ENCODE results near the gene SERPINI2.

SERPINI2 gene

DNA sequence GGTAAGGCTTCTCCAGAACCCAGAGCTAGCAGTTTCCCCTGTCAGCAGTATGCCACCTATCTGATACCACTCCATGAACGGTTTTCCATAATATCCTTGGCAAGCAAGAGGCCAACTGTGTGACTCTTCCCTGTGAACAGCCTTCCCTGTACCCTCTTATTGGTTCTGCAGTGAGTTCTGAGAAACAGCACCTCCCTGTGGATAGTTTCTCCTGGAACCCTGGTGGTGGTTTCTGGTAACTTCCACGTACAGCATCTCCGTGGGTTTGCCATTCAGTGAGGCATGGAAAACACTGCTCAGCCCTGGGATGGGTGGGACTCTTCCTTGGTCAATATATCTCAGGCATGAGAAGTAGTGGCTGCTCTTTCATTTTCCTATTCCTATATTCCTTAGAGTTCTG, 19.4 kb upstream of the SERPINI2 start:
- no peak overlapping the region for H3K4me2 ChIP-seq (ENCODE audit: low read length)
- TF ChIP-seq, protein P1, sequence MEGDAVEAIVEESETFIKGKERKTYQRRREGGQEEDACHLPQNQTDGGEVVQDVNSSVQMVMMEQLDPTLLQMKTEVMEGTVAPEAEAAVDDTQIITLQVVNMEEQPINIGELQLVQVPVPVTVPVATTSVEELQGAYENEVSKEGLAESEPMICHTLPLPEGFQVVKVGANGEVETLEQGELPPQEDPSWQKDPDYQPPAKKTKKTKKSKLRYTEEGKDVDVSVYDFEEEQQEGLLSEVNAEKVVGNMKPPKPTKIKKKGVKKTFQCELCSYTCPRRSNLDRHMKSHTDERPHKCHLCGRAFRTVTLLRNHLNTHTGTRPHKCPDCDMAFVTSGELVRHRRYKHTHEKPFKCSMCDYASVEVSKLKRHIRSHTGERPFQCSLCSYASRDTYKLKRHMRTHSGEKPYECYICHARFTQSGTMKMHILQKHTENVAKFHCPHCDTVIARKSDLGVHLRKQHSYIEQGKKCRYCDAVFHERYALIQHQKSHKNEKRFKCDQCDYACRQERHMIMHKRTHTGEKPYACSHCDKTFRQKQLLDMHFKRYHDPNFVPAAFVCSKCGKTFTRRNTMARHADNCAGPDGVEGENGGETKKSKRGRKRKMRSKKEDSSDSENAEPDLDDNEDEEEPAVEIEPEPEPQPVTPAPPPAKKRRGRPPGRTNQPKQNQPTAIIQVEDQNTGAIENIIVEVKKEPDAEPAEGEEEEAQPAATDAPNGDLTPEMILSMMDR (IDR thresholded peaks at IDR 0.05; ENCODE audit: low read depth, low read length, poor library complexity, severe bottlenecking), result peak; percentile 65
- TF ChIP-seq EZH2phosphoT487 (IDR thresholded peaks at IDR 0.05; ENCODE audit: borderline replicate concordance, low read length), result no peak

DNA sequence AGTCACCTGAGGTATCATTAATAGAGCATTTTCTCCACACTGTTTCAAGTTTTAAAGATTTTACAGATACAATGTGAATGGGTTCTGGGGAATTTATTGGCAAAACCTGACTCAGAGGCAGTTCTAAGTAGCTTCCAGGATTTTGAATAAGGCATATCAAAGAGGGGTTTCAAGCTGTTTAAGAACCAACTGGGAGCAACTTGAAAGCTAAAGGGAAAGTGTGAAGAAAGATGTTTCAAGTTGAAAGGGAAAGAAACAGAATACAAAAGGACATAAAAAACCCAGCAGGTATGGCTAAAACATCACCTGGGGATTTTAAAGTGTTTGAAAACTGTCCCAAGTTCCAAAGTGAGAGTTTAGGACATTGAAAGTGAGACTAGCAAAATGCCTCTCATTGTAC, 17.8 kb upstream of the SERPINI2 start:
- no peaks in the 10 kb centered on the region for H3K27me3 ChIP-seq (ENCODE audit: control insufficient read depth, low read length)
- H3K79me2 ChIP-seq (ENCODE audit: control insufficient read depth, low read length), result no peaks in the 10 kb centered on the region
- H3K9me3 ChIP-seq (ENCODE audit: control insufficient read depth, insufficient read depth, low read length), result no peaks in the 10 kb centered on the region
- H3K9me2 ChIP-seq (replicated peaks; ENCODE audit: control insufficient read depth, low read length), result no peaks in the 10 kb centered on the region
- H3F3A ChIP-seq (ENCODE audit: control insufficient read depth, insufficient read depth), result no peaks in the 10 kb centered on the region
- H3K36me3 ChIP-seq (ENCODE audit: control insufficient read depth, low read length), result no peaks in the 10 kb centered on the region
- TF ChIP-seq, protein P1 (IDR thresholded peaks at IDR 0.05; ENCODE audit: low read depth, low read length, poor library complexity, severe bottlenecking), result no peak
- TF ChIP-seq EZH2phosphoT487 (IDR thresholded peaks at IDR 0.05; ENCODE audit: borderline replicate concordance, low read length), result no peak
- H3K27ac ChIP-seq (ENCODE audit: low read depth, low read length), result no peak overlapping the region
- H4K20me1 ChIP-seq (ENCODE audit: control insufficient read depth, insufficient read depth, low read depth, low read length), result no peaks in the 10 kb centered on the region
- H3K4me3 ChIP-seq (ENCODE audit: low read length), result no peak overlapping the region
- peaks cover 25% of the 10 kb centered on the region for H3K4me1 ChIP-seq (ENCODE audit: control insufficient read depth, low read length)
- peak overlapping the region; percentile 76; the same call in 1 of the 2 replicates for H3K4me2 ChIP-seq (ENCODE audit: low read length)

More for the DNA sequence above, 19.4 kb upstream of the SERPINI2 start:
- no peaks in the 10 kb centered on the region for H3K27me3 ChIP-seq (ENCODE audit: control insufficient read depth, low read length)
- no peak overlapping the region for H3K27ac ChIP-seq (ENCODE audit: low read depth, low read length)
- H3K9me2 ChIP-seq (replicated peaks; ENCODE audit: control insufficient read depth, low read length), result no peaks in the 10 kb centered on the region
- H3K4me3 ChIP-seq (ENCODE audit: low read length), result no peak overlapping the region
- H3K79me2 ChIP-seq (ENCODE audit: control insufficient read depth, low read length), result no peaks in the 10 kb centered on the region
- no peaks in the 10 kb centered on the region for H3K36me3 ChIP-seq (ENCODE audit: control insufficient read depth, low read length)
- H3K9me3 ChIP-seq (ENCODE audit: control insufficient read depth, insufficient read depth, low read length), result no peaks in the 10 kb centered on the region
- H4K20me1 ChIP-seq (ENCODE audit: control insufficient read depth, insufficient read depth, low read depth, low read length), result no peaks in the 10 kb centered on the region
- no peaks in the 10 kb centered on the region for H3F3A ChIP-seq (ENCODE audit: control insufficient read depth, insufficient read depth)
- H3K4me1 ChIP-seq (ENCODE audit: control insufficient read depth, low read length), result peaks cover 25% of the 10 kb centered on the region

DNA sequence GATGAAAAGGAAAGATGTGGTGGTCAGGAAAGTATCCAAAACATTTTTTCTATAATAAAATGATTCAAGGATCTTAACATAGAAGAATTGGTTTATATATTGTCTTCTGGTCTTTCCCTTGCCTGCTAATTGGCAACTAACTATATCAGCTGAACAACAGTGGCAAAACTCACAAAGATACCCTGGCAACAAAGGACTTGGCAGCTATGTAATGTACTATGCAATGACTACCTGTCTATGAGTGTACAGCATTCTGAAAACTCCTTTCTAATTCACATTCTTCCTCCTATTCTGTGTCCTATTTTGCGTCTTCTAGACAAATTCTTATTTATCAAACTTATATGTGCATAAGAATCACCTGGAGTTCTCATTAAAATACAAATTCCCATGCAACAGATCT, 15.7 kb upstream of the SERPINI2 start:
- no peaks in the 10 kb centered on the region for H3K79me2 ChIP-seq (ENCODE audit: control insufficient read depth, low read length)
- H3K27me3 ChIP-seq (ENCODE audit: control insufficient read depth, low read length), result no peaks in the 10 kb centered on the region
- no peaks in the 10 kb centered on the region for H3K36me3 ChIP-seq (ENCODE audit: control insufficient read depth, low read length)
- H3K9me3 ChIP-seq (ENCODE audit: control insufficient read depth, insufficient read depth, low read length), result no peaks in the 10 kb centered on the region
- H4K20me1 ChIP-seq (ENCODE audit: control insufficient read depth, insufficient read depth, low read depth, low read length), result no peaks in the 10 kb centered on the region
- no peaks in the 10 kb centered on the region for H3K9me2 ChIP-seq (replicated peaks; ENCODE audit: control insufficient read depth, low read length)
- no peaks in the 10 kb centered on the region for H3F3A ChIP-seq (ENCODE audit: control insufficient read depth, insufficient read depth)
- H3K4me2 ChIP-seq (ENCODE audit: low read length), result peak overlapping the region; percentile 76; the same call in 1 of the 2 replicates
- peaks cover 25% of the 10 kb centered on the region for H3K4me1 ChIP-seq (ENCODE audit: control insufficient read depth, low read length)
- TF ChIP-seq, protein P1 (IDR thresholded peaks at IDR 0.05; ENCODE audit: low read depth, low read length, poor library complexity, severe bottlenecking), result no peak
- no peak for TF ChIP-seq EZH2phosphoT487 (IDR thresholded peaks at IDR 0.05; ENCODE audit: borderline replicate concordance, low read length)
- 0 out of 2 replicates have a peak overlapping the region, but pooled peaks have one; percentile 31 for H3K4me3 ChIP-seq (ENCODE audit: low read length)
- H3K27ac ChIP-seq (ENCODE audit: low read depth, low read length), result no peak overlapping the region

All from DOHH2 (cell line).